GM06990 (cell line): ENCODE results near the gene CD82.

Experiments
- DNase-seq: peaks from one replicate; pipeline ENCODE4 v3.0.0-alpha.2; 2011; ENCODE audit not compliant: insufficient read length; ENCODE audit errors: extremely low read depth
- H3K27me3 ChIP-seq: replicated peaks from 2 replicates; pipeline ENCODE4 v1.6.0; 2011; ENCODE audit warnings: low read length; ENCODE audit not compliant: control insufficient read depth, insufficient read depth
- H3K36me3 ChIP-seq: 2 replicates; pipeline ENCODE4 v1.5.1; 2011; ENCODE audit warnings: low read length; ENCODE audit not compliant: control insufficient read depth, insufficient read depth
- H3K4me3 ChIP-seq: replicated peaks from 2 replicates; pipeline ENCODE4 v1.5.1; 2011; ENCODE audit warnings: low read depth, mild to moderate bottlenecking, control low read depth, low read length
- CTCF ChIP-seq: IDR thresholded peaks from 2 replicates; pipeline ENCODE4 v1.5.1; 2011; ENCODE audit warnings: low read length, control low read depth, mild to moderate bottlenecking, inconsistent platforms; ENCODE audit not compliant: insufficient read depth, poor library complexity, severe bottlenecking

Gene CD82

GRCh38 chr11:44622190-44622650 is 56.8 kb downstream of the CD82 start:
- Histone ChIP-seq H3K4me3 (no peak overlapping the region), H3K27me3 (no peaks in the 10 kb centered on the region), H3K36me3 (peaks cover 28% of the 10 kb centered on the region)
- no peak for DNase-seq
- no peak for TF ChIP-seq CTCF

DNA sequence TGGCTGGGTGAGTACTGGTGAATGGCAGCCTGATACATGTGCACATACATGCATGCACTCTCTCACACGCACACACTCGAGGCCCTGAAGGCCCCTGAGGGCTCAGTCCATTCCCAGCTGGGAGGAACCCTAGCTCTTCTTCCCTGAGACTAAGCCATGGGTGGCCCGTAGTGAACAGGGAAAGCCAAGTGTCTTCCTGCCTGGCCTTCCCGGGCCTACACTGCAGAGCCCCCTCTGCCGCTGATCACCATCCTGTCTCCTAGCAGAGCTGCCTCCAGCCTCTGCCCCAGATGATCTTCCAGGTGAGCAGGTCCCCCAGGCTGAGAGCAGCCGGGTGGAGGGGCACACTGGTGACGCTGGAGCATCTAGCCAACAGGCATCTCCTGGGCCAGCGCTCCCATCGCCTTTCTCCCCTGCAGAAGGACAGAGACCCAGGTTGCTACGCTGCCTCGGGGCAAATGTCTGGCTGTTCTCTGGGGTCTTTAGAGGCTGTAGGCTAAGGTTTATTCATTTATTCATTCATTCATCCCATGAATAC is 57.3 kb downstream of the CD82 start:
- Histone ChIP-seq H3K27me3 (no peaks in the 10 kb centered on the region), H3K36me3 (peaks cover 24% of the 10 kb centered on the region), H3K4me3 (no peak overlapping the region)
- DNase-seq, result no peak
- no peak for TF ChIP-seq CTCF

- no peak for TF ChIP-seq CTCF
- Histone ChIP-seq H3K36me3 (peaks cover 19% of the 10 kb centered on the region), H3K4me3 (no peak overlapping the region), H3K27me3 (no peaks in the 10 kb centered on the region)
- no peak for DNase-seq
Observed at GRCh38 chr11:44623341-44623730, 57.9 kb downstream of the CD82 start.

GRCh38 chr11:44623731-44624491 is 58.4 kb downstream of the CD82 start:
- Histone ChIP-seq H3K4me3 (no peak overlapping the region), H3K36me3 (peaks cover 14% of the 10 kb centered on the region), H3K27me3 (no peaks in the 10 kb centered on the region)
- no peak for TF ChIP-seq CTCF
- DNase-seq, result no peak

DNA sequence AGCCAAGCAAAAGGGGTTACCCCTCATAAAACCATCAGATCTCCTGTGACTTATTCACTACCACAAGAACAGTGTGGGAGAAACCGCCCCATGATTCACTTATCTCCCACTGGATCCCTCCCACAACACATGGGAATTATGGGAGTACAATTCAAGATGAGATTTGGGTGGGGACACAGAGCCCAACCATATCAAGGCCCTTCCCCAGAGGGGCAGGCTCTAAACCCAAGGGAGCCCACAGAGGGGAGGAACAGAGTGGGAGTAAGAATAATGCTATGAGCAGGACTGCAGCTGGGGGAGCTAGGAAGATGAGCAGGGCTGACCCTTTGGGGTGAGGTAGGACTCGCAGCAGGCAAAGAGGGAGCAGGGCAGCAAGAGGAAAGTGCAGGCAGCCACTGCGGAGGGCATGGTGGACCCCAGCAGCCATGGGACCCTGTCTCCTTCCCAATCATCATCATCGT is 59.3 kb downstream of the CD82 start:
- DNase-seq, result no peak
- no peak overlapping the region for H3K4me3 ChIP-seq
- peaks cover 13% of the 10 kb centered on the region for H3K36me3 ChIP-seq
- no peak for TF ChIP-seq CTCF
- no peaks in the 10 kb centered on the region for H3K27me3 ChIP-seq
